Mucosa of stomach (tissue), 1 donor: ENCODE data around the gene CRIP2.

Experiments used
- H3K27me3 ChIP-seq: one replicate; pipeline ENCODE4 v1.7.0; 2013; ENCODE audit warnings: mild to moderate bottlenecking, low read length; ENCODE audit not compliant: control insufficient read depth, insufficient read depth
- H3K36me3 ChIP-seq: one replicate; pipeline ENCODE4 v1.7.0; 2013; ENCODE audit warnings: low read length; ENCODE audit not compliant: control insufficient read depth, insufficient read depth
- H3K4me1 ChIP-seq: one replicate; pipeline ENCODE4 v1.7.0; 2013; ENCODE audit warnings: mild to moderate bottlenecking, low read length; ENCODE audit not compliant: control insufficient read depth, insufficient read depth
- H3K4me3 ChIP-seq: one replicate; pipeline ENCODE4 v1.7.0; 2013; ENCODE audit warnings: low read length
- H3K9ac ChIP-seq: one replicate; pipeline ENCODE4 v1.7.0; 2013; ENCODE audit warnings: mild to moderate bottlenecking, low read length, moderate library complexity
- H3K9me3 ChIP-seq: one replicate; pipeline ENCODE4 v1.7.0; 2013; ENCODE audit warnings: mild to moderate bottlenecking, low read length, moderate library complexity; ENCODE audit not compliant: control insufficient read depth
- donor health status: Pancreatic carcinoma.

The CRIP2 gene

GRCh38 chr14:105476097-105476830 is 1.6 kb downstream of the CRIP2 start:
- H3K4me1 ChIP-seq: peaks cover 60% of the 10 kb centered on the region
- H3K9ac ChIP-seq: peak overlapping the region; percentile 61
- H3K27me3 ChIP-seq: peaks cover 7% of the 10 kb centered on the region
- no peaks in the 10 kb centered on the region for H3K9me3 ChIP-seq
- H3K4me3 ChIP-seq: peak overlapping the region; percentile 57
- no peaks in the 10 kb centered on the region for H3K36me3 ChIP-seq

GRCh38 chr14:105476831-105477659 is 2.4 kb downstream of the CRIP2 start:
- Histone ChIP-seq H3K4me1 (peaks cover 62% of the 10 kb centered on the region), H3K9ac (peak overlapping the region; percentile 61), H3K9me3 (no peaks in the 10 kb centered on the region), H3K27me3 (peaks cover 7% of the 10 kb centered on the region), H3K36me3 (no peaks in the 10 kb centered on the region), H3K4me3 (peak overlapping the region; percentile 57)

GRCh38 chr14:105477660-105478397 is 3.2 kb downstream of the CRIP2 start:
- Histone ChIP-seq H3K27me3 (peaks cover 7% of the 10 kb centered on the region), H3K36me3 (no peaks in the 10 kb centered on the region), H3K9me3 (no peaks in the 10 kb centered on the region), H3K9ac (no peak overlapping the region), H3K4me3 (no peak overlapping the region), H3K4me1 (peaks cover 62% of the 10 kb centered on the region)

DNA sequence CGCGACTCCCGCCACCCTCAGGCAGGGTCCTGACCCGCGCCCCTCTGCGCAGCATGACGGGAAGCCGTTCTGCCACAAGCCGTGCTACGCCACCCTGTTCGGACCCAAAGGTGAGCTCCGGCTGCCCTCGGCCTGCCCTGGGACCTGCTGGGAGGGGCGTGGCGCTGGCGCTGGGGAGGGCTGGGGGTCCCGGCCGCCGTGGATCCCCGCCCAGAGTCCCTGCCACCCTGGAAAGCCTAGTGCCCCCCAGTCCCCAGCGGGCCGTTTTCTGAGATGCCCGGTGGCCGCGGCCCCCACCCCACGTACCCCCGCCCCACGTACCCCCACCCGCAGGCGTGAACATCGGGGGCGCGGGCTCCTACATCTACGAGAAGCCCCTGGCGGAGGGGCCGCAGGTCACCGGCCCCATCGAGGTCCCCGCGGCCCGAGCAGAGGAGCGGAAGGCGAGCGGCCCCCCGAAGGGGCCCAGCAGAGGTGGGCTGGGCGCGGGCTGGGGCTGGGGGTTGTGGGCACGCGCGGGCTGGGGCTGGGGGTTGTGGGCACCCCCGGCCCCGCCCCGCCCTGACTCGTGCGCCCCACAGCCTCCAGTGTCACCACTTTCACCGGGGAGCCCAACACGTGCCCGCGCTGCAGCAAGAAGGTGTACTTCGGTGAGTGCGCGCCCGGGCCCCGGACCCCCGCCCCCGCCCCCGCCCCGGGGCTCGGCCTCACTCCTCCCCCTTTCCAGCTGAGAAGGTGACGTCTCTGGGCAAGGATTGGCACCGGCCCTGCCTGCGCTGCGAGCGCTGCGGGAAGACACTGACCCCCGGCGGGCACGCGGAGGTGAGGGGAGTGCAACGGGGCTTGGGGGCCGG is 4.0 kb downstream of the CRIP2 start:
- Histone ChIP-seq H3K4me1 (peaks cover 63% of the 10 kb centered on the region), H3K9me3 (no peaks in the 10 kb centered on the region), H3K36me3 (no peaks in the 10 kb centered on the region), H3K27me3 (peaks cover 7% of the 10 kb centered on the region), H3K9ac (no peak overlapping the region), H3K4me3 (no peak overlapping the region)

- no peaks in the 10 kb centered on the region for H3K36me3 ChIP-seq
- H3K9ac ChIP-seq: no peak overlapping the region
- peaks cover 70% of the 10 kb centered on the region for H3K4me1 ChIP-seq
- no peaks in the 10 kb centered on the region for H3K9me3 ChIP-seq
- H3K4me3 ChIP-seq: no peak overlapping the region
- peaks cover 7% of the 10 kb centered on the region for H3K27me3 ChIP-seq
These were observed 5.0 kb downstream of the CRIP2 start for GRCh38 chr14:105479431-105480158.

DNA sequence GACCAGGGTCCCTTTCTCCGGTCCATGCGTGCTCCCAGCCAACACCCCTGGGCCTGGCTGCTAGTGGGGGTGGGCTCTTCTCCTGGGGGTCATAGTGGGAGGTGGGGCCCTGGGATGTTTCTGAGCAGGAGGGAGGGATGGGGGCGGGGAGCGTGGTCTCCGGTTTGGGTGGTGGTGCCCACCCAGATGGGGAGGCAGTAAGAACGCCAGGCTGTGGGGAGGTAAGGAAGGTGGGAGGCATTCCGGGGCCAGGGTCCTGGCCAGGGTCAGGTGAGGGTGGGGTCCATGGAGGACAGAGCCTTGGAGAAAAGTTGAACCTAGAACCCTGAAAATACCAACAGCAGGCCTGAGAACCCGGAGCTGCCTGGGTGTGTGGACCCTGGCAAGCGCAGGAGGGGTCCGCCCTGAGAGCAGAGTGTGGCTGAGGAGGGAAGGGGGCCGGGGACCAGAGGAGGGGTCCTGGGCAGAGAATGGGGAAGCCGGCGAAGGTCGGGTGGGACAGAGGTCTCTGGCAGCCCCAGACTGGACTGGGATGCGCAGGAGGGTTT is 5.7 kb downstream of the CRIP2 start:
- no peaks in the 10 kb centered on the region for H3K9me3 ChIP-seq
- peaks cover 75% of the 10 kb centered on the region for H3K4me1 ChIP-seq
- H3K27me3 ChIP-seq: peaks cover 6% of the 10 kb centered on the region
- H3K4me3 ChIP-seq: no peak overlapping the region
- no peak overlapping the region for H3K9ac ChIP-seq
- H3K36me3 ChIP-seq: no peaks in the 10 kb centered on the region

- Histone ChIP-seq H3K9ac (peak overlapping the region; percentile 81), H3K9me3 (no peaks in the 10 kb centered on the region), H3K27me3 (no peaks in the 10 kb centered on the region), H3K4me3 (peak overlapping the region; percentile 35), H3K36me3 (no peaks in the 10 kb centered on the region), H3K4me1 (peaks cover 75% of the 10 kb centered on the region)
These were observed 6.5 kb downstream of the CRIP2 start for GRCh38 chr14:105480807-105481801.

DNA sequence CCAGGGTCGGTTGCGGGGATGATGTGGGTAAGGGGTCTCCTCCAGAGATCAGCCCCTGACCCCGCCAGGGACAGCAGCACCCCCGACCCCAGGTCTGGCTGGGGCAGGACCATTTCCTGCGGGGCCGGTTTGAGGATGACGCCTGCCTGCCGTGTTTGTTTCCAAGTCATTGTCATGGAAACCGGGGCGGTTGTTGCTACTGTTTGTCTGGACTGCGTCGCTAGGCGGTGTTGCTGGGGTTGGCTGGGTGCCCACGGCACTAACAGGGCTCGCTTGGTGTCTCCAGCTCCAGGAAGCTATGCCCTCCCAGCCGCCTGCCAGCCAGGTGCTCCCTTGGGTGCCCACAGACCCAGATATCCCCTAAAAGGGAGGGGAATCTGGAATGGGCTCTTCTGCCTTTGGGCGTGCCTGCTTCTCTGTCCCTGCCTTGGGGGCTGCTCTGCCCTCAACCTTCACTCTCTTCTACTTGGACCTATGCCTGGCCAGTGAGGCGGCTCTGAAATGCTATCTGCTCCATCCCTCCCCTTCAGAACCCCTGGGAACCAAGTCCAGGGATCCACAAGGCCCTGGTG is 7.4 kb downstream of the CRIP2 start:
- Histone ChIP-seq H3K36me3 (no peaks in the 10 kb centered on the region), H3K4me3 (no peak overlapping the region), H3K27me3 (no peaks in the 10 kb centered on the region), H3K4me1 (peaks cover 73% of the 10 kb centered on the region), H3K9me3 (no peaks in the 10 kb centered on the region), H3K9ac (peak overlapping the region; percentile 81)

DNA sequence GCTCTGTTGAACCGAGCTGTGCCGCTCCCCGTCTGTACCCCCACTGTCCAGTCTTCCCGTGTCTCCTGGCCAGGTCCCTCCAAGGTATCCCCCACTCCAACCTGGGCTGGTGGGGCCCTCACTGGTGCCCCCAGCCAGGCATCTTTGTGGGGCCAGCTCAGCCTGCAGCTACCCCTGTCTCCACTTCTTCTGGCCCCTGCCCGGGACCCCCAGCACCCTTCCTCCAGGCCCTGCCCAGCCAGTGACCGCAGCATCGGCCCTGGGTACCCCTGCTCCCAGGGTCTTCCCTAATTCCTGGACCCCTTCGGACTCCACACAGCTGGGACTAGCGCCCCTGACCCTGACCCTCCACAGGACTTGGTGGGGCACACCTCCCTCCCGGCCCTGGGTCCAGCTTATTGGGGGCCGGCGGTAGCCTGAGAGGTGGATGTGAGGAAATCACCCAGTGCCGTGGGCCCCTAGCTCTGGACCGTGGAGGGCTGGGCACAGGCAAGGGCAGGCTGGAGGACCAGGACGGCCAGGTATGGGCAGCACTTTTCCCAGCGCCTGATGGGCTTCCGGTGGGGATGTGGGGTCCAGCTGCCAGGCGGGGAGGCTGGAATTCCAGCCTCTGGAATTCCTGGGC is 8.0 kb downstream of the CRIP2 start:
- no peaks in the 10 kb centered on the region for H3K36me3 ChIP-seq
- H3K4me3 ChIP-seq: peak overlapping the region; percentile 0
- no peaks in the 10 kb centered on the region for H3K27me3 ChIP-seq
- peak overlapping the region; percentile 81 for H3K9ac ChIP-seq
- peaks cover 71% of the 10 kb centered on the region for H3K4me1 ChIP-seq
- H3K9me3 ChIP-seq: no peaks in the 10 kb centered on the region
